H1 (cell line): ENCODE measurements around the gene EIPR1.

Experiments
- CBX5 ChIP-seq: fragments of 300-800, 300-1000 bp; sonication (generic); IDR thresholded peaks from 2 replicates; pipeline ENCODE4 v1.7.1; 2016; ENCODE audit warnings: antibody characterized with exemption, low read length, low read depth
- CHD1 ChIP-seq: IDR thresholded peaks from 2 replicates; pipeline ENCODE4 v1.6.1; 2012; ENCODE audit warnings: low read depth, low read length, improper control_type of control experiment
- EZH2 ChIP-seq: fragments of 200-600 bp; sonication (generic); IDR thresholded peaks from 2 replicates; pipeline ENCODE4 v1.7.1; 2012; ENCODE audit warnings: low read depth, mild to moderate bottlenecking, moderate library complexity, low read length, inconsistent platforms; ENCODE audit not compliant: severe bottlenecking
- JUND ChIP-seq: IDR thresholded peaks from 2 replicates; pipeline ENCODE4 v1.6.1; 2011; ENCODE audit warnings: mild to moderate bottlenecking, improper control_type of control experiment, low read length
- SIX5 ChIP-seq: IDR thresholded peaks from 2 replicates; pipeline ENCODE4 v1.6.1; 2011; ENCODE audit warnings: mild to moderate bottlenecking, low read depth, low read length
- TF ChIP-seq, protein P1 (sequence below), 3 experiments: IDR thresholded peaks; 1 replicate in 2 of 3; 2 replicates in 1 of 3; pipeline versions ENCODE4 v1.5.1 to v1.6.1; 2011; ENCODE audit warnings: low read length in 3 of 3, mild to moderate bottlenecking in 3 of 3, inconsistent platforms in 2 of 3, low read depth in 1 of 3, moderate library complexity in 1 of 3; ENCODE audit not compliant: insufficient read depth in 1 of 3; ENCODE audit errors: control extremely low read depth in 1 of 3
- TF ChIP-seq, protein P2 (sequence below): IDR thresholded peaks from 2 replicates; pipeline ENCODE4 v1.6.1; 2012; ENCODE audit warnings: inconsistent platforms
- TF ChIP-seq, protein P3 (sequence below): IDR thresholded peaks from 2 replicates; pipeline ENCODE4 v1.6.1; 2012; ENCODE audit warnings: low read length, inconsistent platforms
- TF ChIP-seq, protein P4 (sequence below): IDR thresholded peaks from 2 replicates; pipeline ENCODE4 v1.6.1; 2011; ENCODE audit warnings: low read length, improper control_type of control experiment

DNA sequence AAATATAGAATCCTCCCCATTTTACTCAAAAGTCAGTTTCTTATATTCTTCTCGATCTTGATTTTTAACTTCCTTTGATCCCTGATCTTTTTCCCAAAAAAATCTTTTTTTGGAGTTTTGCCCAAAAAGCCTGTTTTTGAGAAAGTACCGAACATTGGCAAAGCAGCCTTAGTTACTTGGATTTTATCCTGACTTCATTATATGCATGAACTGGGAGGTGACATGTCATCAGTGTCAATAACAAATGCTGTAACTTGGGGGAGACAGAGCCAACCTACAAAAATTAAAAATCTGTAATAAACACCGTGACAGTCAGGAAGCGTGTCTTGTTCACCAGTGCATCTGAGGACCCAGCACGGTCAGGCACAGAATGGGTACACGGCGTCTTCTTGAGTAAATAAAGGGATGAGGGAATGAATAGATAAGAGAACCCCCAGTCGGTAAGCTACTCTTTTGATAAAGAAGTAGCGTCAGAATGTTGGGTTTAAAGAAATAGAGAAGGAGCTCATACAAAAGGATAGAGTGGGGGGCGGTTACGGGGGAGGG lies 26.8 kb upstream of the EIPR1 start:
- TF ChIP-seq JUND (no peak), CBX5 (no peak), EZH2 (no peak), SIX5 (no peak), CHD1 (no peak)
- TF ChIP-seq, protein P1, sequence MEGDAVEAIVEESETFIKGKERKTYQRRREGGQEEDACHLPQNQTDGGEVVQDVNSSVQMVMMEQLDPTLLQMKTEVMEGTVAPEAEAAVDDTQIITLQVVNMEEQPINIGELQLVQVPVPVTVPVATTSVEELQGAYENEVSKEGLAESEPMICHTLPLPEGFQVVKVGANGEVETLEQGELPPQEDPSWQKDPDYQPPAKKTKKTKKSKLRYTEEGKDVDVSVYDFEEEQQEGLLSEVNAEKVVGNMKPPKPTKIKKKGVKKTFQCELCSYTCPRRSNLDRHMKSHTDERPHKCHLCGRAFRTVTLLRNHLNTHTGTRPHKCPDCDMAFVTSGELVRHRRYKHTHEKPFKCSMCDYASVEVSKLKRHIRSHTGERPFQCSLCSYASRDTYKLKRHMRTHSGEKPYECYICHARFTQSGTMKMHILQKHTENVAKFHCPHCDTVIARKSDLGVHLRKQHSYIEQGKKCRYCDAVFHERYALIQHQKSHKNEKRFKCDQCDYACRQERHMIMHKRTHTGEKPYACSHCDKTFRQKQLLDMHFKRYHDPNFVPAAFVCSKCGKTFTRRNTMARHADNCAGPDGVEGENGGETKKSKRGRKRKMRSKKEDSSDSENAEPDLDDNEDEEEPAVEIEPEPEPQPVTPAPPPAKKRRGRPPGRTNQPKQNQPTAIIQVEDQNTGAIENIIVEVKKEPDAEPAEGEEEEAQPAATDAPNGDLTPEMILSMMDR (IDR thresholded peaks at IDR 0.05; ENCODE audit: control extremely low read depth in 1 of 3, insufficient read depth in 1 of 3, low read depth in 1 of 3, low read length in 3 of 3): no peak
- TF ChIP-seq, protein P2, sequence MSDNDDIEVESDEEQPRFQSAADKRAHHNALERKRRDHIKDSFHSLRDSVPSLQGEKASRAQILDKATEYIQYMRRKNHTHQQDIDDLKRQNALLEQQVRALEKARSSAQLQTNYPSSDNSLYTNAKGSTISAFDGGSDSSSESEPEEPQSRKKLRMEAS: no peak
- TF ChIP-seq, protein P3, sequence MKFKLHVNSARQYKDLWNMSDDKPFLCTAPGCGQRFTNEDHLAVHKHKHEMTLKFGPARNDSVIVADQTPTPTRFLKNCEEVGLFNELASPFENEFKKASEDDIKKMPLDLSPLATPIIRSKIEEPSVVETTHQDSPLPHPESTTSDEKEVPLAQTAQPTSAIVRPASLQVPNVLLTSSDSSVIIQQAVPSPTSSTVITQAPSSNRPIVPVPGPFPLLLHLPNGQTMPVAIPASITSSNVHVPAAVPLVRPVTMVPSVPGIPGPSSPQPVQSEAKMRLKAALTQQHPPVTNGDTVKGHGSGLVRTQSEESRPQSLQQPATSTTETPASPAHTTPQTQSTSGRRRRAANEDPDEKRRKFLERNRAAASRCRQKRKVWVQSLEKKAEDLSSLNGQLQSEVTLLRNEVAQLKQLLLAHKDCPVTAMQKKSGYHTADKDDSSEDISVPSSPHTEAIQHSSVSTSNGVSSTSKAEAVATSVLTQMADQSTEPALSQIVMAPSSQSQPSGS: no peak
- TF ChIP-seq, protein P4, sequence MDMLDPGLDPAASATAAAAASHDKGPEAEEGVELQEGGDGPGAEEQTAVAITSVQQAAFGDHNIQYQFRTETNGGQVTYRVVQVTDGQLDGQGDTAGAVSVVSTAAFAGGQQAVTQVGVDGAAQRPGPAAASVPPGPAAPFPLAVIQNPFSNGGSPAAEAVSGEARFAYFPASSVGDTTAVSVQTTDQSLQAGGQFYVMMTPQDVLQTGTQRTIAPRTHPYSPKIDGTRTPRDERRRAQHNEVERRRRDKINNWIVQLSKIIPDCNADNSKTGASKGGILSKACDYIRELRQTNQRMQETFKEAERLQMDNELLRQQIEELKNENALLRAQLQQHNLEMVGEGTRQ: no peak
